Right renal pelvis (tissue), 4 donors: ENCODE results near the gene MSLN. TPM values are rescaled to one million over a fixed set of nuclear protein-coding genes. Genes with fewer than 3 reads are reported as not detected.
A peak's percentile ranks its signal among the peaks of the same experiment; 100 is the strongest.
"Not testable (repeated sequence)": the region's sequence is repeated elsewhere in the genome, so short reads cannot be mapped to it uniquely, and the experiment has no call there.

Experiments
- DNase-seq, 4 donors: peaks; one replicate each; pipeline ENCODE4 v3.0.0-alpha.2; 2013; ENCODE audit warnings: low read depth in 4 of 4, low spot score in 3 of 4, missing footprints in 1 of 4
- polyA plus RNA-seq, 4 donors: library from polyadenylated mRNA; unstranded; fragments of 120-200 nt; gene quantifications; one replicate each; pipeline ENCODE4 v1.2.1, GENCODE V29; 2013; ENCODE audit not compliant: insufficient read length in 4 of 4

MSLN gene
- polyA plus RNA-seq, 4 donors = 11.4 to 33.7 (median 22.2) TPM

GRCh38 chr16:734208-734980, 26.1 kb upstream of the MSLN start:
- DNase-seq = no peak

GRCh38 chr16:734981-735881, 25.3 kb upstream of the MSLN start:
- DNase-seq = no peak

- no peak for DNase-seq
Measured at GRCh38 chr16:735982-736453, 24.5 kb upstream of the MSLN start.

DNA sequence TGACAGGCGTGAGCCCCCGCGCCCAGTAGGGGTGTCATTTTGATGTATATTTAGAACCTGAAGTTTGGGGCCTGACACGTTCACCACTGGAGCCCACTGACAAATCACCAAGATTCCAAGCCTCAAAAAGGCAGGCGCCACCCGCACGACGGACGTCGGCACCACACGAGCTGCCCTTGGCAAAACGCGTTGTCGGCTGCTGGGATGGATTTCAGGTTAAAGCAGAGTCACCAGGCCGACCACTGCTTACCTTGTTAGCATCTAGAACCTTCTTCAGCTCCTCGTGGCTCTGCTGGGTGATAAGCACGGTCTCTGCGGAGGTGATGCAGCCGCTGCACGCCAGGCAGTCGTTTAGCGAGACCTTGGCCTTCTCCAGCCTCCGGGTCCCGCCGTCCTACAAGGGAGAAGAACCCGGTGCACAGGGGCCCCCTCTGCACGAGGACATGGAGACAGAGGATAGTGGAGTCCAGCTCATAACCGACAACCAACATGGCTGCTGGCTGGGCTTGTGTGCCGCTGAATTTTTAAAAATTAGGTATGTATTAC, 23.5 kb upstream of the MSLN start:
- DNase-seq = no peak

DNA sequence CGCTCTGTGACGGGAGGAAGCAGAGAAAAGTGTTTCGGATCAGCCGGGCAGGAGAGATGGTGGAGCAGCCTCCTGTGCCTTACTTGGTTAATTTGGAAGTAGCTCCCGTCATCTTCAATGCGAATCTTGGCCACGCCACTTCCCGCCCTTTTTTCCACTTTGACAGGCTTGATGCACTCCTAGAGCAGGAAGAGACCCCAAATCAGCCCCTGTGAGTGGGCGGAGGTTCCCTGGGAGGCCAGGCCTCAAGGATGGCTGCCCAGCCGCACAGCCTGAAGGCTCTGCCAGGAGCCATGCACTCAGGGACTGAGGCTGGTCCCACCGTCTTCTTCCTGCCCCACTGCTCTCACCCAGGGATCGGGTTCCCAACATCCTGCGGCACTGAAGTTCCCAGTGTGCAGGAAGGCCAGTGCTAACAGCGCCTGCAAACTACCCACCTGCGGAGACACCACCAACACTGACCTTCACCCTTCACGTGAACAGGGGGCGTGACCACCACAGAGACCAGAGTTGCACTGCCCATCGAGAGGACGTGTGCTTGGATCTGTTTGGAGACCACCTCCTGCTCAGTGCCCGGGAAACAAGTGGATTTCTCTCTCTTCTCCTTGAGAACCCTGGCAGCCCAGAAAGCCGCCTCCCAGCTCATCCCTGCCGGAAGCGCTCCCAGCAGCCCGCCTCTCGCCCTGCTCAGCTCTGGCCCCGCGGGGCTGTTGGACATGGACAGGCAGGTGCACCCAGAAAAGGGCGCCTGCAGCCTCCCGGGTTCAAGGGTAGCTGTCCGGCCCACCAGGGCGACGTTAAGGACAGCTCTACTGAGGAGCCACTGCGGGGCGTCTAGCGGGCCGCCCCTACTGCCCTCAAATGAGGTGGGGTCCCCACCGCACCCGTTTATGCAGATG, 20.7 kb upstream of the MSLN start:
- DNase-seq = no peak

- DNase-seq = no peak
Measured at GRCh38 chr16:740459-740763, 20.1 kb upstream of the MSLN start.

GRCh38 chr16:740764-741505, 19.6 kb upstream of the MSLN start, which contains the start of gene CIAO3:
Gene CIAO3, minus strand, starts transcription at chr16:740997. Its CDS starts 12 bp downstream, at chr16:740985.
- peak in 3 of 4 donors; percentile 78 to 87 (median 80) for DNase-seq

DNA sequence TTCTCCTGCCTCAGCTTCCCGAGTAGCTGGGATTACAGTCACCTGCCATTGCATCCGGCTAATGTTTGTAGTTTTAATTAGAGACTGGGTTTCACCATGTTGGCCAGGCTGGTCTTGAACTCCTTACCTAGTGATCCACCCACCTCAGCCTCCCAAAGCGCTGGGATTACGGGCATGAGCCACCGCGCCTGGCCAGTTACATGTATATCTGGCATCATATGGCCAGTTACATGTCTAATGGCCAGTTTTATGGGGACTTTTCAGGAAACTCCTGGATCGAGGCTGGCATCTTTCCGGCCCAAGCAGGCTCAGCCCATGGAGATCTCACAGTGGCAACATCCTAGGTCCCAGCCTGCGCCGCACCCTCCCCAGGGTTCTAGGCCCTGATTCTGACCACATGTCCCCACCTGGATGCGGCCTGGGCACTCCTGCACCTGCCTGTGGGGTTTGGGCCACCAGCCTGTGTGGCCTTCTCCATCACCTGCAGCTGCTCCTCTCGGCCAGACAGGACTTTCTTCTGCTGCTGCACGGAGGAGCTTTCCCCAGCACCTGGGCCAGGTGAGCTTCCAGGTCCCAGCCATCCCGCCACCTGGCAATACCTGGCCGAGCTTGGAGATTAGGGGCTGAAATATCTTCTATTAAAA, 18.4 kb upstream of the MSLN start:
- no peak for DNase-seq

DNA sequence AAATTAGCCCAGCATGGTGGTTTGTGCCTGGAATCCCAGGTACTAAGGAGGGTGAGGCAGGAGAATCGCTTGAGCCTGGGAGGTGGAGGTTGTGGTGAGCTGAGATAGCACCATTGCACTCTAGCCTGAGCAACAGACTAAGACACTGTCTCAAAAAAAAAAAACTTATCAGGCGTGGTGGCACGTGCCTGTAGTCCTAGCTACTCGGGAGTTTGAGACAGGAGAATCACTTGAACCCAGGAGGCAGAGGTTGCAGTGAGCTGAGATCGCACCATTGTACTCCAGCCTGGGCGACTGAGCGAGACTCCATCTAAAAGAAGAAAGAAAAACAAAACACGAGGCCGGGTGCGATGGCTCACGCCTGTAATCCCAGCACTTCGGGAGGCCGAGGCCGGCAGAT, 17.6 kb upstream of the MSLN start:
- not testable (repeated sequence) for DNase-seq

DNA sequence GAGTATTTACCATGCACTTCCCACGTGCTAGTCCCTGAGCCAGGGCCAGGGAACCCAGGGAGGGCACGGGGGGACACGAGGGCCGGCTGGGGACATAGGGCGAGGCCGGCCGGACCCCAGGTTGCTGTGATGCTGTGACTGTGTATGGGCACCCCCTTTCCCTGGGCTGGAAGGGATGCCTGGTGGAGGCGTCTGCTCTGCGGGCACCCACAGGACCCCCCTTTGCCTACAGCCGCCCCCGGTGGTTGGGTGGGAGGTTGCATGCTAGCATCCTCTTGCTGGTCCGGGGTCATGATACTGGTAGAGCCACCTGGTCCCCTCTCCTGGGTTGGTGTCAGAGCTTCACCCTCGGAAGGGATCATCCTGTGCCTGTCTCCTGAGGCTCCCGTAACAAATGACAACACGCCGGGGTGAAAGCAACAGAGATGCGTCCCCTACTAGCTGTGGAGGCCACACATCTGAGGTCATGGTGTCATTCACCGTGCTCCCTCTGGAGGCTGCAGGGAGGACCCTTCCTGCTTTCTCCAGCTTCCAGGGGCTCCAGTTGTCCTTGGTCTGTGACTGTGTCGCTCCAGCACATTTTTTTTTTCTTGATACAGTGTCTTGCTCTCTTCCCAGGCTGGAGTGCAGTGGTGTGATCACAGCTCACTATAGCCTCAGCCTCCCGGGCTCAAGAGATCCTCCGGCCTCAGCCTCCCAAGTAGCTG, 16.6 kb upstream of the MSLN start:
- DNase-seq = no peak

DNA sequence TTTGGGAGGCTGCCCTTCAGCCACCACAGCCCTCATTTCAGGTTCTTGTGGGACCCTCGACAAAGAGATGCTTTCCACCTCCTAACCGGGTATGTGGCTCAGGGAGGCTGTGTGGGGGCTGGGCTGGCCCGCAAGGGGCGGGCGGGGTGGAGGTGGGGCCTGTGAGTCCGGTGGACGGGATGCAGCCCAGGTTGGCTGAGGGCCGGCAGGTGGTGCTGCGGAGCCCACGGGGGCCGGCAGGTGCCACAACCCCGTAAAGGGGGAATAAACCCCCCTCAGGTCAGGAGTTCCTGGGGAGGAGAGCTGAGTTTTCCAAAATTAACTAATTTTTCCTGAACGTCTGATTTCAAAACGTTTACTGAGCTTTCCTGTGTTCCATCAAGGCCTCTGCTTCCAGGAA, 14.8 kb upstream of the MSLN start:
- no peak for DNase-seq

DNA sequence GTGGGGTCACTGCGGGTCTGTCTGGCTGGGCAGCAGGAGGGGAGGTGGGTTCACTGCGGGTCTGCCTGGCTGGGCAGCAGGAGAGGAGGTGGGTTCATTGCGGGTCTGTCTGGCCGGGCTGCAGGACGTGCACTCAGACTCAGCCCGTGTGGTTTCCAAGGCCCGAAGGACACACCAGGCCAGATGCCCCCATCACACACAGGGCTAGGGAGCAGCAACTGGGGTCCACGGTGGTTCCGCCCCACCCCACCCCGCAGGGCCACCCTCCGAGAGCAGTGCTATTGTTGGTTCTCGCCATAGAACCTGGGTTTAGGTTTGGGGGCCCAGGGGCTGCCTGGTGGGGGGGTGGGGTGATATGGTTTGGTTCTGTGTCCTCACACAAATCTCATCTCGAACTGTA, 13.9 kb upstream of the MSLN start:
- DNase-seq = no peak

- no peak for DNase-seq
Measured at GRCh38 chr16:747978-748746, 12.4 kb upstream of the MSLN start.

DNA sequence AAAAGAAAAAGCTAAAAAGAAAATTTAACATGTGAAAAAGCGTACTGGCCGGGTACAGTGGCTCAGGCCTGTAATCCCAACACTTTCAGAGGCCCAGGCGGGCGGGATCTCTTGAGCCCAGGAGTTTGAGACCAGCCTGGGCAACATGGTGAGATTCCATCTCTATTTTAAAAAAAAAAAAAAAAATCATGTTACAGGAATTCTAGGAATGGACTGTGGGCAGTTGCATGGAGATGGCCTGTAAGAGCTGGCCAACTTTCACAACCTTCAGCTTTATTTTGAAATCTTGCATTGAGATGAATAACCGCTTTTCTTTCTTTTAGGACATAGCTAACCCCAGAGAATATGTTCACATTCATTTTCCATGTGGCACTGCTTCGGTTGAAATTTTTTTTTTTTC, 11.5 kb upstream of the MSLN start:
- no peak for DNase-seq

- DNase-seq = no peak
Measured at GRCh38 chr16:750485-750884, 10.0 kb upstream of the MSLN start.

DNA sequence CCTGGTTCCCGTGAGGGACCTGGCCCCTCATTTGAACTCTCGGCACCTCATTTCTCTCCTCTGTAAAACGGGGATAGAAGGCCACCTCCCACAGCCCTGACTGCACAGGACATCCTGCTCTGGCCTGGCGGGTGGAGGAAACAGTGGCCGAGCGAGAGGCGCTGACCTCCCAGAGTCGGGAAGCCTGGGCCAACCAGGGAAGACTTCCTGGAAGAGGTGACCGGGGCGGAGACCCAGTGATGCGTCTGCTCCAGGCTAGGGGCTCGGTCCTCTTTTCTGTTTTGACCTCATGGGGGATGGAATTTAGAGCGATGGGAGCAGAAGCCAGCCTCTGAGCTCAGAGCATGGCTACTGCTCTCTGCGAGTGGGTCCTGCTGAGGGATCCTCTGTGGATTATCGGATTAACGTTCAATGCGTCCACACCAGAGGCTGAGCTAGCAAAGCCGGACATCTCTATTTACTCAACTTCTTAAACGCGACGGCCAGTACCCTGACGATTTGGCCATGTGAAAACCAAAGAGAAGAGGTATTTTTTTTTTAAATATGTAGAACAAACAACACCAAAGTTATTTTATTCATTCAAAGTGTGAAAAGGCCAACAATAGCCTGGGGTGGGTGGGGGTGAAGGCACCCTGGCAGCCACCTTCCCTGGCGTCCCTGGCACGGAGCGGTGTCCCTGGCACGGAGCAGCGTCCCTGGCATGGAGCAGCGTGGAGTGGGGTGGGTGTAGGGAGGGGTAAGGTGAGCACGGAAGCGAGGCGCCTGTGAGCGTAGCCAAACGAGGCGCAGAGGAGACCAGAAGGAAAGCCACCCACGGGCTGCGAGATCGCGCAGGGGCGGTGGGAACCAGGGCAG, 9.2 kb upstream of the MSLN start:
- no peak for DNase-seq

GRCh38 chr16:752007-752312, 8.6 kb upstream of the MSLN start:
- DNase-seq = no peak
